Stimulated activated CD4-positive, alpha-beta T cell treated with anti-CD3 and anti-CD28 coated beads, TNF-alpha, amount 100 ng/mL, for 1 hour (primary cell): Measurements from ENCODE around the gene PRPF19.

Source experiments
- DNase-seq, 3 donors: peaks; one replicate each; pipeline ENCODE4 v3.0.0-alpha.2; 2020; ENCODE audit warnings: low read depth in 3 of 3, low spot score in 1 of 3

Gene PRPF19

GRCh38 chr11:60906132-60906972, at the start of gene PRPF19:
Gene PRPF19, minus strand, starts transcription at chr11:60906585. Its CDS starts 203 bp downstream, at chr11:60906382.
- peak; percentile 92 to 98 (median 97) for DNase-seq

- DNase-seq: no peak
Observed at GRCh38 chr11:60955571-60955970, 49.2 kb upstream of the PRPF19 start.

DNA sequence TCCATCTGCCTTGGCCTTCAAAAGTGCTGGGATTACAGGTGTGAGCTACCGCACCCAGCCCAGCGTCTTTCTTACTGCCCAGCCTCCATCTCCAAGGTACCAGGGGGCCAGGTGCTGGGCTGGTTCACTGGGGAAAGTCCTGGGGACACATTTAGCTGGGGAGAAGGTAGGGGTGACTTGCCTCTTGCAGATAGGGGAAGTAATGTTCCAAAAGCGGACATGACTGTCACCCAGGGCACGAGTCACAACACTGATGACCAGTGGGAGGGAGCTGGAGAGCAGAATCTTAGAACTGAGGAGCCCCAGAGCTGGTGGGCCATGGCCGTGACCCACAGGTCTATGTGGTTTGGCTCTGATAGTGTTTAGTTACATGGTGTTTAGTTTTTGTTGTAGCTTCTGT, 48.0 kb upstream of the PRPF19 start:
- DNase-seq: no peak

DNA sequence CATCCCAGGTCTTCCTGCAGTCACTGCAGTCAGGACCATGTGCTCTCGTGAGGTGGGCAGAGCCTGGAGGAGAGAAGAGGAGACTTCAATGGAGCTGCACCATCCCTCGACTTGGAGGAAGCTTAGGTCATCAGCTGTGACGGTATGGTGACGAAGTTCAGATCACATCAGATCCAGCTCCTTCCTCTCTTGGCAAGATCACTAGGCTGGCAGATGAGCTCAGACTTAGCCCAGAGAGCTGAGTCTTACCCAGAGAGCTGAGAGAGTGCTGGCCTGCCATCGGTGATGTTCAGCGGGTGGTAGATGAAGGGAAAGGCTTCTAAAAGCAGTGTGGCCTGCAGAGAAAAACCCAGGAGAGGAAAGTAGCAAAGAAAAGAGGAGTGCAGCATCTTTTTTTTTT, 47.4 kb upstream of the PRPF19 start:
- DNase-seq: no peak

GRCh38 chr11:60952742-60953170, 46.4 kb upstream of the PRPF19 start:
- no peak for DNase-seq

DNA sequence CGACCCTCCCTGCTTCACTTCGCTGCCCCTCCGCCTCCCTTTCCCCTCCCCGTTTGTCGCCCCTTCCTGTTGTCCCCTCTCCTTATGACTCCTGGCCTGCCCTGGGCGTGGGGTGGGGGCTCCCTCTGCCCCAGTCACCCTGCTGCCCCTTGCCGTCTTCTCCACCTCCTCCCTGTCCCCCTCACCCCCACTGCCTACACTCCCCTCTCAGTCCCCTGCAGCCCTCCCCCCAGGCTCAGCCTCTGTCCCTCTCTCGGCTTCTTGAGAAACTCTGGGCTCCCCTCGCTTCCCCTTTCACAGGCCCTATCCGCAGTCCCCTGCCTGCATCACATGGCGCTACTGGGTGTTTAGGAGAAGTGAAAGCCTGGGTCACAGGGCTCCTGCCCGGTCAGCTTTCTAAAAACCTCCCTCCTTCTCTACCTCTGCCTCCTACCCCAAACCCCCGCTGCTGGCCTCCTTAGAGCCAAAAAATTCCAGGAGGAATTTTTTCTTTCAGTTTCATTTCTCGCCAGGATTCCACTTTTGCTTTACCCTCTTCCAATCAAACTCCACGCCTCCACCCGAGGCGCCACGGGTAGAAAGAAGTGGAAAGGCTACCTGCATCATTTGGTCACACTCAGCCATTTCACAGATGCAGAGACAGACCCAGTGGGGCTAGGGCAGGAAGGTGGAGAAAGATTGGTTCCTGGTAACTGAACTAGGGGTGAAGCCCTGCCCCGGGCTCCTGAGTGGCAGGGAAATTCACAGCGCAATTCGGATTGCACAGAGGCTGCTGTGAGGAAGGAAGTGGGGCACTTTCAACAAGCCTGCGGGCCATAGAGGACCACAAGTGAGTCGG, 45.7 kb upstream of the PRPF19 start, which contains the start of gene SLC15A3:
Gene SLC15A3, minus strand, starts transcription at position 273 of the 838 bp plus-strand sequence. CDS start 625 bp downstream, outside the sequence.
- no peak for DNase-seq

DNA sequence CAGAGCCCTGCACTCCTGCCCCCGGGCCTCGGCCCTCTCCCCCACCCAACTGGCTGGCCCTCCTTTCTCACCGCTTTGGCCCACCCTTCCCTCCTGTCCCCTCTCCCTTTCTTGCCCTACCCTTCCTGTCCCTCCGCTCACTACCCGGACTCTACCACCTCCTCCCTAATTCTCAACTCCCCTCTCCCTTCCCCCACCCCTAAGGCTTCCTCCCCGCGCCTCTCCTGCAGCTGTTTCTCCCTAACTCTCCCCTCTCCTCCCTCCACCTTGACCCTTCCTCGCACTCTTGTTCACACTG, 45.2 kb upstream of the PRPF19 start:
- DNase-seq: no peak

DNA sequence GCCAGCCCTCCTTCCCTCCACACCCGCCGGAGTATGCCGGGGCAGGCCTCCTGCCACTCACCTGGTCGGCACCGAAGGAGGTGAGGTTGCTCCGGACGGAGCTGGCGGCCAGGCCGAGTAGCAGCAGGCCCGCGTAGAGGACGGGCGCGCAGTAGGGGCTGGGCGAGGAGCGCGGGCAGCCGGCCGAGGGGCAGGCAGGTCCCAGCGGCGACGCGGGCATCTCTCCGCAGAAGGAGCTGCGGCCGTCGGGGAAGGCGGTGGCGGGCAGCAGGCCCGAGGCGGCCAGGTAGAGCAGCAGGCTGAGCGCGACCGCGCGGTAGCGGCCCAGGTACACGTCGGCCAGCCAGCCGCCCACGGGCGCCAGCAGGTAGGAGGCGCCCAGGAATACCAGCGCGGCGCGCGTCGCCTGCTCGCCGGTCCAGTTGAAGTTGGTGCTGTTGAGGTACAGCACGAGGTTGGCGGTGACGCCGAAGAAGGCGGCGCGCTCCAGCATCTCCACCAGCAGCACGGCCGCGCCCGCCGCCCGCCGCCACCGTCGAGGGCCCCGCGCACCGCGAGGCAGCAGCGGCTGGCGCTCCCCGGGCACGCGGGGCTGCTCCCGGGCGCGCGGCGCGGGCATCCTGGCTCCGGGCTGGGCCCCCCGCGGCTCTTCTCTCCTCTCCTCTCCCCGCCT, 44.7 kb upstream of the PRPF19 start:
- no peak for DNase-seq

- no peak for DNase-seq
Observed at GRCh38 chr11:60950024-60950423, 43.6 kb upstream of the PRPF19 start.

- DNase-seq: no peak
Observed at GRCh38 chr11:60948250-60948649, 41.9 kb upstream of the PRPF19 start.

DNA sequence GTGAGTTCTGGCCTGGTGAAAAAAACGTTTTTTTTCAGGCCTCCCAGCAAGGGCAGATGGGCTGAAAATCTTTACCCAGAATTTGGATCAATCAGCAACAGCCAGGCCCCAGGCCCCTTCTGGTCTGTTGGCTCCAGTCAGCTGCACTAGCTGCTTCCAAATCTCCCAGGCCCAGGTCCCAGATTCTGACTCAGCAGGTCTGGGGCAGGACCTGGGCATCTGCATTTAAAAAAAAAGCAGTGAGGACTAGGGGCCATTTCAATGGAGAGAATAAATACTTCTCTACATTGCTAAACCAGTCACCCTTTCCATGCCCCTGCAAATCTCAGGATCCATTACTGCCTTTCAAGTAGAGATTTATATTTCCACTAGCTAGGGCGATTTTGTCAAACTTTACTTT, 41.3 kb upstream of the PRPF19 start:
- DNase-seq: no peak

DNA sequence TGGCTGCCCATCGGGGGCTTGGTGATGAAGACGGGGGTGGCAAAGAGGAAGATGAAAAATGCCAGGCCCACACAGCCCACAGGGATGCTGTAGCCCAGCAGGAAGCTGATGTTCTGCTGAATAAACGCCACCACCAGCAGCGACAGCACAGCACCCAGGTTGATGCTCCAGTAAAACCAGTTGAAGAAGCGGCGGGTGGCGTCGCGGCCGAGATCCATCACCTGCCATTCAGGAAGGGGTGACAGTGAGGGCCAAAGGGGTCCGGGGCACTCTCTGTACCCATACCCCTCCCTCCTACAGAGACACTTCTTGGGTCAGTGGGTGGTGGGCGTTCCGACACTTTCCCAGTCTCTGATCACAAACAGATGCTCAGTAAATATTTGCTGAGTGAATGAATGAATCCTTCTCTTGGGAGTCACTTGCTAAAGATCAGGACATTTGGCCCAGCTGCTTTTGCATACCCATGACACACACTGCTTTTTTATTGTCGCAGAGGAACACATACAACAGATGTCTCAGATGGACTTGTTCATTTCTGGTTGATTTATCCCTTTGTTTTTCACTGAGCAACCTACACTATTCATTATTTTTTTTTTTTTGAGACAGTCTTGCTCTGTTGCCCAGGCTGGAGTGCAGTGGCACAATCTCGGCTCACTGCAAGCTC, 40.3 kb upstream of the PRPF19 start:
- DNase-seq: no peak

DNA sequence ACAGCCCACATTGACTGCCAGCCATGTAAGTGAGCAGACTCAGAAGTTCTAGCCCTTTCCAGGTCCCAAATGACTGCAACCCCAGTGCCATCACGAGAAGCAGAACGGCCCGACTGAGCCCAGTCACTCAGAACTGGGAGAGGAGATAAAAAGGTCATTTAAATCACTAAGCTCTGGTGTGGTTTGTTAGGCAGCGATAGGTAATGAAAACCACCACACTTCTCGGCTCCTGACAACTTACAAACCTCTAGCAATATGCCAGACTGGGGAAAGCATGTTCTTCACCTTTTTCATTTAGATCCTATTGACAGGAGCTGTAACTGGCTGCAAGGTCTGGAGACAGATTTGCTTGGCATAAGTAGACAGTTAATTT, 38.9 kb upstream of the PRPF19 start:
- no peak for DNase-seq

DNA sequence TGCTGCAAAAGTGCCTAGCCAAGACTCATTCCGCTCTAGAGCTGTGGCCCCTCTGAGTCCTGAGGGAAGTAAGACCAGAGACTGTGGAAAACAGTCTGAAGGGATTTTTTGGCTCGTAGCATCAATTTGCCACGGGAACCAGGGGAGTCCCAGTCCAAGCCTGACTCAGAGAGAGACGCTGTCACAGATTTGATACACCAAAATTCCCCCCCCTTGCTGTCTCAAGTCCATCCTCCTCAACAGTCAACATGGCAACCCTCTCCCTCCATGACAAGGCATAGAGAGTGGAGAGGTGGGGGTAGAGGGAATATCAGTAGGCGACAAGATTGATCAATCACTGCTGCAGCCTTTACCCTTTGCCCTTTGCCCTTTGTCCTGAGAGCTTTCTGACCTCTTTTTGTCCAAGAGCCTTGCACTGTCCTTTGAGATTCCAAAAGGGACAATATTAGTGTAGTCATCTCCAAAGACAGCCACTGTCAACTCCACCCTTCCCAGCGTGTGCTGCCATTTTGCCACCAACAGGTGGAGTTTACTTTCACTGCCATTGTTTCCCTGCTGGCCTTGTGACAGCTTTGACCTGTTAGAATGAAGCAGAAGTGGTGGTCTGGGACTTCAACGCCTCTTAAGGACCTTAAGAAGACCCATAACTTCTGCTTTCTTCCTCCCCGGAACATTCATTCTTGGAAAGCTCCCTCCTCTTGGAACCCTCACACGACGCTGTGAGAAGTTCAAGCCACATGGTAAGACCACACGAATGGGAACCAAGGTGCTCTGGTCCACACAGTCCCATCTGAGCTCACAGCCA, 38.3 kb upstream of the PRPF19 start:
- no peak for DNase-seq

- DNase-seq: no peak
Observed at GRCh38 chr11:60942970-60943565, 36.7 kb upstream of the PRPF19 start.

- DNase-seq: no peak
Observed at GRCh38 chr11:60942219-60942618, 35.8 kb upstream of the PRPF19 start.

- DNase-seq: no peak
Observed at GRCh38 chr11:60941371-60942119, 35.2 kb upstream of the PRPF19 start.

DNA sequence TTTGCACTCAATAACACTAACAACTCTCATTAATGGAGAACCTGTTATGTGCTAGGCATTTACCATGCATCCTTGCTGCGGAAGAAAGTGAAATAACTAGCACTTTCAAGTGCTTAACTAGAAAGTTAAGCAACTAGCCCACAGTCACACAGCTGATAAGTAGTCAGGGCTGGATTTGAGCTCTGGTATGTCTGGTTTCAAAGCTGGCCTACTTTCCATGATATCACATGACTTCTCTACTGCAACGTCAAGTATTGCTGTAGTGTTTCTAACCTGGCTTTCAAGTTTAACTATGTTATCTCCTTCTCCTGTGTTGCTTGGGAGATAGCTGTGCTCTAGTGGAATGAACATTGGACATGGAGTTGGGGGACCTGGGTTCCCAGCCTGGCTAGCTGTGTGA, 33.5 kb upstream of the PRPF19 start:
- no peak for DNase-seq

DNA sequence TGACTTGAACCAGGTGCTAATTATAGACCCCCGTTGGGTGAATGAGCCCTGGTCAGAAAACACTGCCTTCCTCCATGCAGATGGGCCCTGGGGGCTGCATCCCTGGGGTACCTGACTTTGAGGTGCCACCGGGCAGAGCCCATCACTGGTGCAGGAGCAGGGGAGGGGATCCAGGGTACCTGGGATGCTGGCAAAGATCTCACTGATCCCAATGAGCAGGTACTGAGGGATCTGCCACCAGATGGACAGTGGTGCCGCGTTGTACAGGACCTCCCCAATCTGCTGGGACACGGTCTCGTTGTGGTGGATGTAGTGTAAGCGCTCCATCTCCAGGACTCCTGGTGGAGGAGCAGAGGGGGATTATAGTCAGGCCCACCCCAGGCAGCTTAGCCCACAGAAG, 32.9 kb upstream of the PRPF19 start:
- DNase-seq: no peak
